GM12878 (cell line): ENCODE results near the gene ZNF653. TPM values are rescaled to one million over a fixed set of nuclear protein-coding genes. Genes with fewer than 3 reads are reported as not detected.

Experiments used
- ATAC-seq: fragments of 200-7000 bp; cut with Tn5 transposase; 3 replicates; pipeline ENCODE4 v1.9.1; 2020; ENCODE audit warnings: mild to moderate bottlenecking, moderate library complexity
- BruUV-seq: library from RNA; stranded (reverse); fragments of 400-500 nt; replicated peaks from 2 replicates; lab custom pipeline; 2021; lab: Mats Ljungman, UMichigan
- CTCF ChIA-PET: fragments of 300-600 bp; sonication (Branson Sonifier 250); formaldehyde crosslinking; extraction: SDS; loops from one replicate; lab custom pipeline; 2021; ENCODE audit warnings: inconsistent platforms; lab: Yijun Ruan, JAX
- POLR2A ChIA-PET: fragments of 350-600 bp; formaldehyde crosslinking; extraction: SDS; loops from one replicate; lab custom pipeline; 2021; ENCODE audit warnings: inconsistent platforms; lab: Charles Lee
- RAD21 ChIA-PET: fragments of 300-600 bp; sonication (Branson Sonifier 250); formaldehyde crosslinking; loops from one replicate; lab custom pipeline; 2023; ENCODE audit warnings: antibody characterized with exemption; ENCODE audit not compliant: unreplicated experiment; lab: Charles Lee
- SMC1A ChIA-PET: fragments of 300-600 bp; sonication (Branson Sonifier 250); formaldehyde crosslinking; loops from one replicate; lab custom pipeline; 2023; ENCODE audit not compliant: unreplicated experiment, uncharacterized antibody; lab: Charles Lee
- DNase-seq: peaks from one replicate; pipeline ENCODE4 v3.0.0-alpha.2; 2011; ENCODE audit warnings: low read depth, low spot score
- FAIRE-seq: peaks from 3 replicates; lab custom pipeline; 2011; peaks lifted over from hg19 to GRCh38; lab: Jason Lieb, UNC
- H2AFZ ChIP-seq: 2 replicates; pipeline ENCODE4 v1.6.0; 2011; ENCODE audit warnings: low read depth, low read length, control low read depth; ENCODE audit not compliant: control insufficient read depth
- H3K27ac ChIP-seq: 2 replicates; pipeline ENCODE4 v1.5.1; 2011; ENCODE audit warnings: control low read depth; ENCODE audit not compliant: control insufficient read depth, insufficient read depth
- H3K27me3 ChIP-seq, 2 experiments: replicated peaks in 1 of 2; 2 replicates each; pipeline versions ENCODE4 v1.6.0 to v1.6.1; 2011; ENCODE audit warnings: low read length in 1 of 2; ENCODE audit not compliant: control insufficient read depth in 2 of 2, insufficient read depth in 2 of 2
- H3K36me3 ChIP-seq, 2 experiments: 2 replicates each; pipeline ENCODE4 v1.5.1; 2011; ENCODE audit warnings: low read length in 1 of 2; ENCODE audit not compliant: control insufficient read depth in 2 of 2, insufficient read depth in 2 of 2
- H3K4me1 ChIP-seq: 2 replicates; pipeline ENCODE4 v1.6.1; 2011; ENCODE audit warnings: mild to moderate bottlenecking, low read length, moderate library complexity, mixed read lengths; ENCODE audit not compliant: control insufficient read depth, insufficient read depth
- H3K4me2 ChIP-seq: 2 replicates; pipeline ENCODE4 v1.6.0; 2011; ENCODE audit warnings: control low read depth; ENCODE audit not compliant: control insufficient read depth, insufficient read depth
- H3K4me3 ChIP-seq: fragments of 200-600 bp; sonication (generic); 2 replicates; pipeline ENCODE4 v1.5.1; 2016
- H3K79me2 ChIP-seq: 2 replicates; pipeline ENCODE4 v1.6.0; 2011; ENCODE audit warnings: low read length; ENCODE audit not compliant: control insufficient read depth, insufficient read depth
- H3K9ac ChIP-seq: 2 replicates; pipeline ENCODE4 v1.8.0; 2011; ENCODE audit warnings: low read length, control low read depth, mixed read lengths; ENCODE audit not compliant: control insufficient read depth, insufficient read depth
- H3K9me3 ChIP-seq: replicated peaks from 3 replicates; pipeline ENCODE4 v1.5.1; 2011; ENCODE audit warnings: mild to moderate bottlenecking, low read length; ENCODE audit not compliant: control insufficient read depth, insufficient read depth
- H4K20me1 ChIP-seq: 2 replicates; pipeline ENCODE4 v1.6.0; 2011; ENCODE audit not compliant: control insufficient read depth, insufficient read depth
- NRF1 ChIP-seq: conservative IDR thresholded peaks from 2 replicates; pipeline ENCODE4 v1.6.1; 2011; ENCODE audit warnings: mild to moderate bottlenecking, low read depth, low read length, improper control_type of control experiment
- SPI1 ChIP-seq: IDR thresholded peaks from 2 replicates; pipeline ENCODE4 v1.6.1; 2011; ENCODE audit warnings: low read depth, mild to moderate bottlenecking, low read length, moderate library complexity, borderline replicate concordance; ENCODE audit not compliant: insufficient read depth
- ZNF207 ChIP-seq: fragments of 450-650 bp; IDR thresholded peaks from 2 replicates; pipeline ENCODE4 v1.6.1; 2014; ENCODE audit warnings: antibody characterized with exemption, mild to moderate bottlenecking, borderline replicate concordance
- WGBS: methylation state at CpG from one replicate; pipeline ENCODE4 v1.1.6; 2016; ENCODE audit warnings: low lambda C conversion rate; ENCODE audit not compliant: insufficient replicate concordance, insufficient coverage; ENCODE audit errors: missing lambda C conversion rate; 5-methylcytosine and 5-hydroxymethylcytosine counted together
- in situ Hi-C: fragments of 300-500 bp; cut with MboI; formaldehyde crosslinking; loops from 9 replicates; pipeline ENCODE4 v1.14.3; 2018; ENCODE audit warnings: mixed read lengths
- intact Hi-C: fragments of 100-400 bp; cut with micrococcal nuclease; formaldehyde crosslinking; loops from one replicate; pipeline ENCODE4 v1.14.2; 2022; ENCODE audit not compliant: unreplicated experiment
- polyA plus RNA-seq, 11 experiments: library from polyadenylated mRNA; depleted of rRNA in 4 of 11; unstranded in 6 of 11; stranded (reverse) in 5 of 11; fragments of >200 nt; fragmentation: Nextera tagmentation in 4 of 11; fragmentation: Illumina TruSeq in 1 of 11; extraction: Ambion mirVana in 4 of 11; extraction: Trizol in 1 of 11; gene quantifications; 1 replicate in 1 of 11; 2 replicates in 10 of 11; pipeline versions ENCODE4 v1.2.1 to v1.2.3, GENCODE V29; 2011 to 2016; ENCODE audit warnings: inconsistent platforms in 2 of 11, missing spikeins in 2 of 11, low read depth in 1 of 11
- total RNA-seq, 4 experiments: library from RNA; depleted of rRNA in 3 of 4; stranded (reverse); fragments of >200 nt in 3 of 4; fragmentation: Illumina TruSeq in 1 of 4; extraction: Trizol in 1 of 4; gene quantifications; 2 replicates each; pipeline versions ENCODE4 v1.2.1 to v1.2.3, GENCODE V29; 2013 to 2021
- TF ChIP-seq, protein P1 (sequence below): IDR thresholded peaks from 2 replicates; pipeline ENCODE4 v1.6.1; 2011; ENCODE audit warnings: low read depth, low read length, improper control_type of control experiment, borderline replicate concordance

ZNF653 gene
- total and polyA plus RNA-seq, 10 of the 15 experiments (the other 5 are each of a cell fraction or from before 2014, with no cell fraction given), result 2.2 to 13.2 (median 6.7) TPM; not detected in 2

DNA sequence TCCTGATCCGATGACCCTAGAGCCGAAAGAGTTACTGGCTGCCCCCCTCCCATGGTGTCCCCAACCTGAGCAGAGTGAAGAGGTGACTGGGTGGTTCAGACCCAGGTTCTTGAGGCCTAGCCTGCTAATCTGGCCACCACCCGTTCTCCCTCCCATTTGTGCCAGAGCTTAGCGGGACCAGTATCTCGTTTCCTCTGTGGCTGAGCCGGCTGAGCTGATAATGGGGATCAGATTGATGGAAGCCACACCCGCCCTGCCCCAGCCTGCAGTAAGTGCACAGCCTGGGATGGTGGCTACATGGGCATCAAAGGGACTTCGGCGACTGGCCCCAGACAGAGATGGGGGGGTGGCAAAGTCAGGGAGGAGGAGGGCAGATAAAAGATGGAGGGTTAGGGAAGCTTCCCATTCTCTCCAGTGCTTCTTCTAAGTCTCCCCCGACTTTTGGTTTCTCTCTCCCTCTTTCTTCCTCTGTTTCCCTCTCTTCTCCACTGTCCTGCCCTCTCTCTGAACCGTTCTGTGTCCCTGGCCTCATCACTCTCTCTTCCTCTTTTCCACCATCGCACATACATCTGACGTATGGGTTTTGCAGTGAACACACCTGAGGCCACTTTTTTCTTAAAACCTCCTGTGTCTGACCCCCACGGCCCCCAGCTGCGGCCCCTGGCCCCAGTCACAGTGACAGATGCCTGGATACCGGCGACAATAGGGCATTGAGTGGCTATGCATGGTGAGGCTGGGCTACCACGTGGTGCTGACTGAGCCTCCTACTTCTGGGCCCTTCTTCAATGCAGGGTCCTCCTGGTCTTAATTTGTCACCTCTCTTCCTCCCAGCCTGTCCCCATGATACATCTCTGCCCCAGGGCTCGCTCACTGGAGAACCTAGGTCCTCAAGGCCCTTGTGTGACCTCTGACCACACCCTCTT, 27.2 kb downstream of the ZNF653 start:
- ChIA-PET SMC1A (interaction anchor here (1.2 kb wide), 1 partner anchor 97 kb away, joined by 4 read pairs; no protein-coding TSS in a partner anchor), RAD21 (interaction anchor here (2.3 kb wide), 1 partner anchor 97 kb away, joined by 5 read pairs; no protein-coding TSS in a partner anchor), CTCF (interaction anchor here (0.5 kb wide), 1 partner anchor 8 kb away, joined by 4 read pairs; no protein-coding TSS in a partner anchor), POLR2A (no interaction called here)
- H3K9ac ChIP-seq, result no peak overlapping the region
- TF ChIP-seq, protein P1, sequence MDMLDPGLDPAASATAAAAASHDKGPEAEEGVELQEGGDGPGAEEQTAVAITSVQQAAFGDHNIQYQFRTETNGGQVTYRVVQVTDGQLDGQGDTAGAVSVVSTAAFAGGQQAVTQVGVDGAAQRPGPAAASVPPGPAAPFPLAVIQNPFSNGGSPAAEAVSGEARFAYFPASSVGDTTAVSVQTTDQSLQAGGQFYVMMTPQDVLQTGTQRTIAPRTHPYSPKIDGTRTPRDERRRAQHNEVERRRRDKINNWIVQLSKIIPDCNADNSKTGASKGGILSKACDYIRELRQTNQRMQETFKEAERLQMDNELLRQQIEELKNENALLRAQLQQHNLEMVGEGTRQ, result no peak
- TF ChIP-seq NRF1 (no peak), ZNF207 (no peak), SPI1 (peak; percentile 82)
- H3K4me2 ChIP-seq, result no peak overlapping the region
- in situ Hi-C loops (loop anchor here (10.0 kb wide), 1 partner anchor 184 kb away; the partner anchor contains the start of gene TSPAN16), intact Hi-C loops (no loop called here)
- ATAC-seq, result no peak
- no peaks in the 10 kb centered on the region for H4K20me1 ChIP-seq
- peaks cover 8 to 10% of the 10 kb centered on the region in 2 experiments for H3K27me3 ChIP-seq
- no peaks in the 10 kb centered on the region for H3K79me2 ChIP-seq
- FAIRE-seq, result no peak
- no peak overlapping the region for H3K27ac ChIP-seq
- no peak overlapping the region for H2AFZ ChIP-seq
- DNase-seq, result no peak
- no TSS peak for BruUV-seq
- H3K4me1 ChIP-seq, result peaks cover 19% of the 10 kb centered on the region
- 48% methylated on average over 19 of the region's 19 CpGs for WGBS
- H3K36me3 ChIP-seq, result no peaks in the 10 kb centered on the region
- H3K4me3 ChIP-seq, result no peak overlapping the region
- no peaks in the 10 kb centered on the region; the same call in 2 of the 3 replicates for H3K9me3 ChIP-seq
